ENCODE data around the gene PRLR. TPM values are rescaled to one million over a fixed set of nuclear protein-coding genes. Genes with fewer than 3 reads are reported as not detected.
"Not testable (repeated sequence)": the region's sequence is repeated elsewhere in the genome, so short reads cannot be mapped to it uniquely, and the experiment has no call there.

The PRLR gene
- total RNA-seq, 1 donor from 2014 or later: 2.4 TPM

DNA sequence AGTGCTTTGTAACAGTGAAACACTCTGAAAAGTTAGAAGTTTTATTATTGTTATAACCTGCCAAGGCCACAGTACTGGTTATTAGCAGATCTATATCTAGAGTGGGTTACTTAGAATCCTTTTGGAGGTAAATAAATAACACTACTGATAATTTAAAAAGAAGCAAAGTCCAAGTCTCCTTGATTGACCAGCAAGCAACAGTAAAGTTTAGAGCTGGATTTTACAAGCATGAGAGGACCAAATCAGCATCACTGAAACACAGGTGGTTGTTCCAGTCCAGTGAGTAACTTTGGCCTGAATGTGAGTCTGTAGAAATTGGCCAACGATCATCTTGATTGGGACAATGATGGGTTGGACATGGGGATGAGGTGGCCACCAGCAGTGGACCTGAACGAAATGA lies 105.4 kb downstream of the PRLR start:
- DNase-seq: no peak

DNA sequence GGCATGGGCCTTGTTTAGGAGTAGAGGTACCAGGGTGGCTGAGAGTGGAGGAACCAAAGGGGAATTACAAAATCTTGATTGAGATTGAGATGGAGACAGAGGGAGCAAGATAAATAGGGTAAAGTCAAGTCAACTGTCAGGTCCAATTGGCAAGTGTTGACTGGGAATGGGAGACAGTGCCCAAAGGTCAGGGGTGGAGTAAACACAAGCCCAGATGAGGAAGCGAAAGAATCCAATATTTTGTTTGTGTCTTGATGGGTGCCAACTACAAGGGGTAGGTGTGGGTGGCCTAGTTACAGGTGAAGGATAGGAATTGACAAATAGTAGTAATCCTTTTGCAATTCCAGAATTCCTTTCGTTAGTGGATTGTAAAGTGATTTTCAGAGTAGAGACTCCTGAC lies 107.5 kb downstream of the PRLR start:
- DNase-seq: no peak

DNA sequence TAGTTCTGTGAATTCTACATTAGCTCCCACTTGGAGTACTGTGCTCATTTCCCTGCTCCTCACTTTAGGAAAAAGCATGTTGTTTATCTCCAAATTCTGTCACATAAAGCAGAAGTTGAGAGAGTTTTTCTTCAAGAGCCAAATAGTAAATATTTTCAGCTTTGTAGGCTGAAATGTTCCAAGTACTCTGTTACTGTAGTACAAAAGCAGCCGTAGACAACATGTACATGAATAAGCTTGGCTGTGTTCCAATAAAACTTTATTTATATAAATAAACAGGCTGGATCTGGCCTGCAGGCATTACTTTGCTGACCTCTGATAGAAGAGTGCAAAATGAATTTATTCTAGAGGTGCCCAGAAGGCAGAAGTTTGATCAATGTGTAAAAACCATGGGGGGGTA lies 109.6 kb downstream of the PRLR start:
- DNase-seq: peak; percentile 41

DNA sequence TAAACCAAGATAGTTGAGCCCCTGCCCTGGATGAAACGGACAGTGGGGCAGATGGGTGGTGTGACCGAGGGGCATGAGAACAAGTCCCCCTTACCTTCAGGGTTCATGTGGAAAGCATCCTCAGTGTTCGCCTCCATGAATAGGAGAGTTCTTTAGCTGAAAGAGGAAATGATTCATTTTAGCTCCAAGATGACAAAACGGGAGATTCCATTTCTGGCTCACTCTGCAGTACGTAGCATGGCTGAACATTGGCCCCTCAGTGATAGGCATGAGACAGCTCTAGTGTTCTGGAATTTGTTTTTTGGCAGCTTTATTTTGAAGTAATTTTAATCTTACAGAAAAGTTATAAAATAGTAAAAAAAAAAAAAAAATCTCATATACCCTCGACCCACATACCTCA lies 112.3 kb downstream of the PRLR start:
- no peak for DNase-seq

DNA sequence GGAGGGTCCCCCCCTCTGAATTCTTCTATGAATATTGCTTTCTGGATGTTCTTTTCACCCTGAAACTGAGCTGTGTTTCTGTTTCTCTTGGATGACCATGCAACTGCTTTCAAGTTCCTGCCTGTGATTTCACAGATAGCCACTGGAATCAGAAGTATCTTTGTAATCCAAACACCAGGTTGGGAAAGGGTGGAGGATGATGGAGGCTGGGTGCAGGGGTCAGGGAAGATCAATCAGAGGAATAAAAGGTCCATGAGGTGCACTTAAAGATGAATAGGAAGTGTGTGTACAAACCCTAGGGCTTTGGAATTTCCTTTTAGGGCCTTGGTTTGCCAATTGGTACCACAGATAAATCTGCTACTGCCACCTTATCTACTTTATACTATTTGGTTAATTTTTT lies 114.4 kb downstream of the PRLR start:
- no peak for DNase-seq

DNA sequence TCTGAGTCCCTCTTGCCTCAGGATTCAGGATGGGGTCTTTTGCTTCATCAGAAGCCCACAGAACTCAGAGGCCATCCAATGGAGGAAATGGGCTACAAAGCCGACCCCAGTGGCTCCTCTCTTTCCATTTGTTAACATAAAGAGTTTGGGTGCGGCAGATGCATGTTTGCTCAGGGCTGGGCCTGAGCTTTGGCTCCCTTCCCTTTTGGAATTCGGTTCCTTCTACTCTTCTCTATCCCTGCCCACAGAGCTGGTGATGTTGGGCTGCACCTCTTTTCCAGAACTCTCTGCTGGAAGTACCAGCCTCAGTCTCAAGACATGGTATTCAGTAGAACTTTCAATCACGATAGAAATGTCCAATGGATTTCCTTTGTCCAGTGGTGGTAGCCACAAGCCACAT lies 115.6 kb downstream of the PRLR start:
- no peak for DNase-seq

DNA sequence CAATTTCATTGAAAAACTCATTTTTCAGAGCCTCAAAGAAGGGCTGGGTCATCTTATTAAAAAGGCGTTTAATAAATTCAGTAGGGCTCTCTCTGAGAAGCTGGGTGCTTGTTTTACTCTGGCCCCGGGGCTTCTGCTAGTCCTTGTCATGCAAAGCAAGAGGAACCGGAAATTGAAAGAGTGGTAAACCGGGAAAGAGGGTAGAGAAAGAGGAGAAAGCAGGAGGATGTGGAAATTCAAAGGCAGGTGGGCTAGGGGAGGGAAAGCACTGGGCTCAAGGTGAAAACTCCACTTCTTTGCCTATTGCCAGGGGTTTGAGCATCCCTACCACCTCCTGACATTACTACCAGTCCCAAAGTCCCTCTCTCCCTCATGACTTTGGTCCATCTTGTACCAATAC lies 118.0 kb downstream of the PRLR start:
- no peak for DNase-seq

DNA sequence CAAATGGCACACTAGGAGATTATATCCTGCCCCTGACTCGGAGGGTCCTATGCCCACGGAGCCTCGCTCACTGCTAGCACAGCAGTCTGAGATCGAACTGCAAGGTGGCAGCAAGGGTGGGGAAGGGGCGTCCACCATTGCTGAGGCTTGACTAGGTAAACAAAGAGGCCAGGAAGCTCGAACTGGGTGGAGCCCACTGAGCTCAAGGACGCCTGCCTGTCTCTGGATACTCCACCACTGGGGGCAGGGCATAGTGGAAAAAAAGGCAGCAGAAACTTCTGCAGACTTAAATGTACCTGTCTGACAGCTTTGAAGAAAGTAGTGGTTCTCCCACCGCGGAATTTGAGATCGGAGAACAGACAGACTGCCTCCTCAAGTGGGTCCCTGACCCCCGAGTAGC lies 125.7 kb downstream of the PRLR start:
- DNase-seq: not testable (repeated sequence)

DNA sequence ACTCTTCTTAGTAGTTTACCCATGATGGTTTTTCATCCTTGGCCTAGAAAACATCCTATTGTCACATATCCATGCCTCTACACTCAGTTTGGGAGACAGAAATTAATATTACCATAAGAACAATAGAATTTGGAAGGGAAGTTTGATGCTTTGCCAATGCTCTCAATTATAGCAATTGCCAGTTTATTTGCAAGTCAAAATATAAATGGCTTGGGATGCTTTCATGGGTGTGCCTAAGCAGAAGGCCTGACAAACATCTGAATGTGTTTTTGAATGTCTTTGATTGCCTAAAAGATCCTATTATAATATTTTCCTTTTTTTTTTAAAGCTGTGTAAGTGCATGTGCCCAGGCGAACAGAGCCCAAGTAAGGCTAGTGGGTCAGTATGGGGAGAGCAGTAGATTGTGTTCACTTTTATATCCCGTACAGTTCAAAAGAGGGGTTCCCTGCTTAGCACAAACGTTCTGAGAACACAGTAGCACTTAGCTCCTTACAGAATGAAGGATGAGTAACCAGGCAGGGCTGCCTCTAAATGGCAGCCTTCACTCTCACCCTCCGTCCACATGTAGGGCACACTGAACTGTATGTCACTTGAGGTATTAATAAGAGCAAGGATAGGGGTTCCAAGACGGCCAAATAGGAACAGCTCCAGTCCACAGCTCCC lies 126.5 kb downstream of the PRLR start:
- no peak for DNase-seq

DNA sequence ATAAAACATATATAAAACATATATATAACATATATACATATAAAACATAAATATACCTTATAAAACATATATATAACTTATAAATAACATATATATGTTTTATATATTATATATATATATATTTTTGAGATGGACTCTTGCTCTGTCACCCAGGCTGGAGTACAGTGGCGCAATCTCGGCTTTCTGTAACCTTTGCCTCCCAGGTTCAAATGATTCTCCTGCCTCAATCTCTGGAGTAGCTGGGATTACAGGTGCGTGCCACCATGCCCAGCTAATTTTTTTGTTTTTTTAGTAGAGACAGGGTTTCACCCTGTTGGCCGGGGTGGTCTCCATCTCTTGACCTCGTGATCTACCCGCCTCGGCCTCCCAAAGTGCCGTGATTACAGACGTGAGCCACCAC lies 128.6 kb downstream of the PRLR start:
- not testable (repeated sequence) for DNase-seq

DNA sequence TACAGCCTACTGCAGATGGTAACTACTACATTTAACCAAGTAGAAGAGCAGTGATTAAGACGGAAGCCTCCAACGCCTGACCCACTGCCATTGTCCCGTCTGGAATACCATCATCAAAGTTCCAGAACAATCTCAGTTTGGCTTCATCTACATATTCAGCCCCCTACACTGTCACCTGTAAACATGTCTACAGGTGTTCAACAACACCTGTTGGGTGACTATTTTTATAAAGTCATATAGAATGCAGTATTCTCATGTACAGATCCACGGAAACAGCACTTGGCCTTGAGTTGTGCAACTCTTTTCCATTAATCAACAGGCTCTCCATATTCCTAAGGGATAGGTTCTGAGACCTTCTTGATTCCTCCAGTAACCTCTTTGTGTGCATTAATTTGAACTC lies 129.3 kb downstream of the PRLR start:
- DNase-seq: no peak

DNA sequence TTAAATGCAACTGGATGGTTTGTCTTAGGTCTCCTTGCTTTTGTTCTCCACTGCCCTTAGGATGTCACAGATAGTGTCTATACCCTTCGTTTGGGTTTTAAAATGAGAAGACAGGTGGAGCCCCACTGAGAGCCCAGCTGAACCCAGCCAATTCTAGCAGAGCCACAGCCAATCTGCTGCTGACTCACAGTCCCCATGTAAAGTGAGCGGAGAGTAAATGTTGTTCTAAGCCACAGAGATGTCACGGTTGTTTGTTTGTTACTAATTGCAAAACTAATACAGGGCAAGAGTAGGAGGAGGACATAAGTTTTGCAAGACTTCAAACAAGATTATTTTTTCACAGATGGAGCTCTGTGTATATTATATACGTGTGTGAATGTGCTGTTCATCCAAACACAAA lies 132.1 kb downstream of the PRLR start:
- no peak for DNase-seq

DNA sequence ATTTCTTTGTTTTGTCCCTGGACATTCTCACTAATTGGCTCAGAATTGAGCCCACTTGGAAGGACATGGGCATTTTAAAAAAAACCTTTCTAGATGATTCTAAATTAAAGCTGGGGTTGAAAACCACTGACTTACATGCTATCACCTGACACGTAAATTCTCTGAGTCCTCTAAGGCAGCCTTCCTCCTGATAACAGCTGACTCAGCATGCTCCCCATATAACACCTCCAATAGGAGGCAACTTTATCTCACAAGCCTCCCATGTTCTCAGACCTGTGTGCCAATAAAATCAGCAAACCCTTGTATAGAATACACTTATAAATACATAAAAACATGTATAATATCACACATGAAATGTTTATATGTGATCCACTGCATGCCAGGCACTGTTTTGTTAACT lies 133.4 kb downstream of the PRLR start:
- no peak for DNase-seq

DNA sequence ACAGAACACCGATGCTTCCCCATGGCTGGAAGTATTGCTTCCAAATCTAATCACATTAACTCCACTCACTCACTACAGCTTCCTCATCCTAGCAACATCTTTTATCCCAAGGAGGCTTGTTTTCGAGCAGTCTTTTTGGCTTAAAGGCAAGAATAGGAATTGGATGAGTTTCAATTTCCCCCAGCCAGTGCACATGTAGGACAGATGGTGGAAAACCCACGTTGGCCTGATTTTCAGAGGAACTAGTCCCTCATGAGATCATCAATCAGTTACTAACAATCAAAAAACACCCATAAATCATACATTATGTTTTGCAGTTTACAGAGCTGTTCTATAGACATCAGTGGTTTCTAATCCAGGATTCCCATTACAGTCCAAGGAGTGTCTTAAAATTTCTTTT lies 134.1 kb downstream of the PRLR start:
- DNase-seq: peak; percentile 88

DNA sequence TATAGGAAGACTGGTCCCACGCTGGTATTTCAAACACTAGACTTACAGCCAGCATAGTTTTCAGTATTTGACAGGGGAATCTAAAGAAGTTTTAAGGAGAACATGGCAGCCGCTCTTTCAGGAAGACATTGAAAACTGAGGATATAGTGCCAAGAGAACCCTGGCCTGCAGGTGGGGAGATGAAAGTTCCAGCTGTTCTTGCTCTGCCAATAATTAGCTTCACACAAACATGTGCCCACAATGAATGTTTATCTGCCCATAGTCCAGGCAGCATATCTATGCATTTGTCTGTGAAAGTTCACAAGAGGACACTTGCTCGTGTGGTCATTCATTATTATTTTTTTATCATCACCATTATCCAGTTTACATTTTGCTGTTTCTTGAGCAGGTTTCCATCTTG lies 134.9 kb downstream of the PRLR start:
- DNase-seq: peak; percentile 31

DNA sequence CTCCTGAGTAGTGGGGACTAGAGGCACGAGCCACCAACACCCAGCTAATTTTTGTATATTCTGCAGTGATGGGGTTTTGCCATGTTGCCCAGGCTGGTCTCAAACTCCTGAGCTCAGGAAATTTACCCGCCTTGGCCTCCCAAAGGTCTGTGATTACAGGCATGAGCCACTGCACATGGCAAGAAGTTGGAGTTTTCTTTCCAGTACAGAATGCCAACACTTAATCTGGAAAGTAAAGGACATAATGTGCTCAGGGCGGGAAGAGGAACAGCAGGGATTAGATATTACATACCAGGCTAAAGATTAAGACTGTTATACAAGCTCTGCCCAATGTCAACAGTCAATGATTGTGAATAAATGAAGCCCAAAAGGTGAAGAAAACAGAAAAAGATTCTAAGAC lies 135.3 kb downstream of the PRLR start:
- peak; percentile 64 for DNase-seq

DNA sequence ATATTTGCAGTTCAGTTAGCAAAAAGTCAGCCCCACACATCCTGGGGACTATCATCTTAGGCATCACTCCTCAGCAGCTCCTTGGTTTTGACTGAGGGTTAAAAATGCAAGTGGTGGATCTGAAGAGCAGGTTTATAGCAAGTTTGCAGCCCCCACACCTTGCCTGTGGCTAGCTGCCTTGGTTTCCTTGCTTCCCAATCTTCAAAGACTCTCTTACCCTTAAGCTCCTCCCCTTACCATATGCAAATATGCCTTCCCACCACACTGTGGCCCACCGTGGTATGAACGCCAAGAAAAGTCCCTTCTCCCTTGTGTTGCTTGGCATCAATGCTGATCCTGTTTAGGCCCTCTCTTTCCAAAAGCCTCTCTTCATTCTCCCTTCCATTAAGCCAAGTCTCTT lies 137.6 kb downstream of the PRLR start:
- no peak for DNase-seq

DNA sequence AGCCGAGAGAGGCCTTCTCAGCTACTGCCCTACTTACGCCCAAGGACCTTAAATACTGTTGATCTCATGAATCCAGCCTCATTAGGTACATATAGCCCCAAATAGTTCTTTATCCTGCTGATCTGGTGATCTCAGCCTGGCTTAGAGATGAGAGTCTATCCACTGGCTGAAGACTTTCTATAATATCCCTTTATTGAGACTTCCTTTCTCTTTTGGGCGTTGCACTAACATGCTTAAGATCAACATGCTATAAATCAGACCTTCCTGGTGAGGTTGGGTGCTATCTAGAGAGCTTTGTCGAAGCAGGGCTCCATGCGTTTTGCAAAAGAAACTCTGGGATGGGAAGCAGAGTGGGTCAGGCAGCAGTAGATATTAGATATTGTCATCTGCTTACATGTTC lies 138.6 kb downstream of the PRLR start:
- DNase-seq: no peak

DNA sequence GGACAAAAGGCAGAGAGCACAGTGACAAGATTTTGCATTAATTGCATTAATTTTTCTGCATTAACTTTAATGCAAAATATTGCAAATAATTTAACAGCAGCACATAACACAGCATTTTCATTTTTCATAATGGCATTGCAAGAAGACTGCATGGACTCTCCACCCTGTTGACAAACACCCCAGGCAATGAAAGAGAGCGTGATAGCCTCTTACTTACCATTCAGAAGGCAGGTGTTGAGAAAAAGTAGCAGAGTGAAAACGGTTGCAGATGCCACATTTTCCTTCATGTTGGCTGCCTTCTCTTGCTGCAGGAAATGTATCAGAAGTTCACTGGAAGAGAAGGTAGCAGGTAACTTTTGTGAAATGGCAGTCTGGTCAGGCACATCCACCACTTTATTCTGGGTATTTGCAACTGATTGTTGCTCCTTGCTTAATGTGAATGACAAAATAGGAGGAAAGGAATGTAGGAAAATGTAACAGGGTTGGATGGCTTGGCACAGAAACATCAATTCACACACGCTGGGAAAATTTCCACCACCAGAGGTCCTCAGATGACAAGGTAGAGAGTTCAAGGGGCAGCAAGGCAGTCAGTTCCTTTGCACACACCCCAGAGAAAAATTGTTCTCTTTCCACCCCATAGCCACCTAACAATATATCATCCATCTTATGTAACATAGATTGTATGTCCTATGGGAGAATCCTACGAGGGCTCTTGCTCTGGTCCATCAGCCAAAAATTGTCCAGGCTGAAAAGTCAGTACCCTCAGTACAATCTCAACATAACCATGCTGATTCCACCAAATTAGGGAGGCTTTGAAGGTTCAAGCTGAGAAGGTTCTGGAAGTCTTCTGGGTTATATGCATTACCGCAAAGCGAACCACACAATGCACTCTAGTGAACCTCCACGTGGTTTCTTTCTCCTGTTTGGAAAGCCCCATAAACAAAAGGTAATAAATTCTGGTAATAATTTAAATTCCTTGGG lies 140.7 kb downstream of the PRLR start:
- peak; percentile 79 for DNase-seq

DNA sequence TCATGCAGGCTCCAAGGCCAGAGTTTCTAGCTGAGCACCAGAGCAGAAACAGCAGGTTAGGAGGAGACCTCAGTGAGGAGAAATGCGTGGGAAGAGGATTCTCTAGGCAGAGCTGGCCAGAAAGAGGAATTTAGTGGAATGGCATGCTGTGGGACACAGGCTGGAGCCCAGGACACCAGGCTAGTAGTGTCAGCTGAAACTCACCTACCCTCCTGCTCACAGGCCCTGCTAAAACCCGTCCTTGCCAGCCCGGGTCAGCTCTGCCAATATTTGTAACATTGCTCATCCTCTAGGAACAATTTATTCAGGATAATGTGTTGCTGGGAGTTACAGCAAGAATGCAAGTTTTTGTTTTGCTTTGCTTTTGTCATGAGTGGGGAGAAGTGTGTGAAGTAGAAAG lies 142.3 kb downstream of the PRLR start:
- no peak for DNase-seq

DNA sequence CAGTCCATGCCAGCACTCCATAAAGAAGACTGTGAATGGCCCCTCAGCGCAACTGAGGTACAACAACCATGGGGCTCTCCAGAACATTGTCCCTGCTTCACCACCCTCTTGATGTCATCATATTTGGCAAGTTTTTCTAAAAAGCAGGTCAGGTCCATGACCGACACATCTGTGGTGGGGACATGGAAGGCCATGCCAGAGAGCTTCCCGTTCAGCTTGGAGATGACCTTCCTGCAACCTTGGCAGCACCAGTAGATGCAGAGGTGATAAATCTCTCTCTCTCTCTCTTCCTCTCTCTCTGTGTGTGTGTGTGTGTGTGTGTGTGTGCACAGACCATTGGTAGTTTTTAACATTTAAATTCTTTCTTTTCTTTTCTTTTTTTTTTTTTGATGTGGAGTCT lies 147.1 kb downstream of the PRLR start:
- DNase-seq: no peak

DNA sequence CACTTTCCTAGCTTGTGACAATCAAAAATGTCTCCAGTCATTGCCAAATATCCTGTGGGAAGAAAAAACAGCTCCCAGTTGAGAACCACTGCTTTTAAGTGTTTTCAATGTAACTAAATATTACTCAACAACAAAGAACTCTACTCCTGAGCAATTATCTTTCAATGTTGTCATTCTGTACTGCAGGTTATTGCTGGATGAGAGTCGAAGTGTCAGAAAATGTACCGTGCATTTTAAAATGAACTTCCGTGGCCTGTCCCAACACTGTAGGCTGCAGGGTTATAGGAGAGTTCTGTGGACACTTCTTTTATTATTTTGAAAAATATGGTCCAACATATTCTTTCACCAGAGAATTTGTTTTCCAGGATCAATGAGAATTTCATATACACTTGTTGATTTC lies 147.8 kb downstream of the PRLR start:
- no peak for DNase-seq

DNA sequence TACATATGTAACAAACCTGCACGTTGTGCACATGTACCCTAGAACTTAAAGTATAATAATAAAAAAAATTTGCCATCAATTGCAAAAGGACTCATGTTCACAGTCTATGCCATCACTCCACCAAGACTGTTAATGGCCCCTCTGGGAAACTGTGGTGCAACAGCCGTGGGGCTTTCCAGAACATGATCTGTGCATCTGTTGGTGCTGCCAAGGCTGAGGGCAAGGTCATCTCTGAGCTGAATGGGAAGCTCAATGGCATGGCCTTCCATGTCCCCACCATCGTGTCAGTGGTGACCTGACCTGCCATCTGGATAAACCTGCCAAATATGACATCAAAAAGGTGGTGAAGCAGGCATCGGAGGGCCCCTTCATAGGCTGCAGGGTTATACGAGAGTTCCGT lies 149.2 kb downstream of the PRLR start:
- DNase-seq: no peak

DNA sequence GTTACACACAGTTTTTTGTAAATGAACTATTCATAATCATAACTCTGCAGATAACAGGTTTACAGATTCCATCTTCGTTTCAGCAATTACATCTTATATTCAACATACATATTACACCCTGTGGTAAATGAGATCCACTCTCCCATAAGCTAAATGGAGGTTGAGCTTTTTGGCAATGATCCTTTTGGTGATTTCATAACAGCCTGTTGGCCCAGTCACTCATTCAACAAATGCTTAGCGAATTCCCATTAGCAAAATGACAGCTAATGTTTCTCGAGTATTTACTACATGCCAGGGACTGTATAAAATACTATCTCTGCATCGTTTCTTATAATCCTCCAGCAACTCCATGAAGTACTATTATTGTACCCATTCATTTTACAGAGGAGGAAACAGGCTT lies 157.1 kb downstream of the PRLR start:
- DNase-seq: peak; percentile 93

Measured in tongue (tissue), 2 donors.